K562 (cell line): ENCODE results near the gene MYO1F. TPM values are rescaled to one million over a fixed set of nuclear protein-coding genes. Genes with fewer than 3 reads are reported as not detected.

Source experiments
- ATAC-seq: fragments of 200-7000 bp; cut with Tn5 transposase; 3 replicates; pipeline ENCODE4 v1.9.1; 2020; ENCODE audit warnings: moderate library complexity
- BruUV-seq: library from RNA; stranded (reverse); fragments of 400-500 nt; replicated peaks from 2 replicates; lab custom pipeline; 2021; lab: Mats Ljungman, UMichigan
- CTCF ChIA-PET: fragments of 300-600 bp; formaldehyde crosslinking; extraction: SDS; loops from one replicate; lab custom pipeline; 2021; ENCODE audit warnings: low intra/inter-chr PET ratio; lab: Yijun Ruan, JAX
- POLR2A ChIA-PET: fragments of 300-600, 350-650 bp; sonication (Branson Sonifier 250); formaldehyde crosslinking; extraction: SDS; loops from one replicate; lab custom pipeline; 2021; ENCODE audit warnings: antibody characterized with exemption, inconsistent platforms; lab: Yijun Ruan, JAX
- DNase-seq, 4 experiments: peaks; one replicate each; pipeline versions ENCODE4 v3.0.0 to v3.0.0-alpha.2; 2011 to 2018; ENCODE audit warnings: low spot score in 3 of 4, mixed read lengths in 3 of 4; ENCODE audit errors: extremely low read depth in 1 of 4
- FAIRE-seq: peaks from 2 replicates; lab custom pipeline; 2011; peaks lifted over from hg19 to GRCh38; lab: Jason Lieb, UNC
- H2AFZ ChIP-seq: 2 replicates; pipeline ENCODE4 v1.6.0; 2011; ENCODE audit warnings: low read depth, low read length, control low read depth, inconsistent platforms
- H3K27ac ChIP-seq: fragments of 200-600 bp; 3 replicates; pipeline ENCODE4 v1.8.0; 2011; ENCODE audit warnings: low read depth, mild to moderate bottlenecking, control low read depth, inconsistent platforms, low read length, moderate library complexity, mixed read lengths; ENCODE audit errors: extremely low read depth
- H3K27me3 ChIP-seq, 2 experiments: fragments of 300-600 bp in 1 of 2; 2 replicates in 1 of 2; 3 replicates in 1 of 2; pipeline versions ENCODE4 v1.6.0 to v1.8.0; 2011; ENCODE audit warnings: inconsistent platforms in 2 of 2, low read length in 2 of 2, mild to moderate bottlenecking in 1 of 2, mixed read lengths in 1 of 2, moderate library complexity in 1 of 2; ENCODE audit not compliant: control insufficient read depth in 2 of 2, insufficient read depth in 2 of 2
- H3K36me3 ChIP-seq: fragments of 300-600 bp; 3 replicates; pipeline ENCODE4 v1.8.0; 2011; ENCODE audit warnings: mild to moderate bottlenecking, low read length, inconsistent platforms; ENCODE audit not compliant: control insufficient read depth, insufficient read depth
- H3K4me1 ChIP-seq, 2 experiments: fragments of 200-600 bp in 1 of 2; replicated peaks in 1 of 2; 2 replicates in 1 of 2; 3 replicates in 1 of 2; pipeline versions ENCODE4 v1.5.1 to v1.8.0; 2011; ENCODE audit warnings: inconsistent platforms in 2 of 2, low read length in 2 of 2, mild to moderate bottlenecking in 1 of 2, mixed read lengths in 1 of 2, moderate library complexity in 1 of 2; ENCODE audit not compliant: control insufficient read depth in 2 of 2, insufficient read depth in 2 of 2
- H3K4me2 ChIP-seq: 2 replicates; pipeline ENCODE4 v1.6.1; 2011; ENCODE audit warnings: low read length, control low read depth, inconsistent platforms, mixed read lengths; ENCODE audit not compliant: insufficient read depth
- H3K4me3 ChIP-seq: fragments of 200-600 bp; sonication (generic), shearing (Covaris generic); 2 replicates; pipeline ENCODE4 v1.5.1; 2016; ENCODE audit warnings: control low read depth, inconsistent platforms
- H3K79me2 ChIP-seq: fragments of 200-600 bp; 3 replicates; pipeline ENCODE4 v1.8.0; 2011; ENCODE audit warnings: low read length, inconsistent platforms; ENCODE audit not compliant: control insufficient read depth, insufficient read depth
- H3K9ac ChIP-seq, 2 experiments: 2 replicates each; pipeline versions ENCODE4 v1.6.0 to v1.6.1; 2011; ENCODE audit warnings: low read depth in 2 of 2, low read length in 2 of 2, control low read depth in 1 of 2, inconsistent platforms in 1 of 2, mild to moderate bottlenecking in 1 of 2, mixed read lengths in 1 of 2; ENCODE audit not compliant: insufficient read depth in 1 of 2
- H3K9me1 ChIP-seq: one replicate; pipeline ENCODE4 v1.6.0; 2011; ENCODE audit warnings: inconsistent platforms, mild to moderate bottlenecking, low read length, moderate library complexity; ENCODE audit not compliant: control insufficient read depth, insufficient read depth
- H3K9me3 ChIP-seq: replicated peaks from 2 replicates; pipeline ENCODE4 v1.5.1; 2011; ENCODE audit warnings: low read depth, low read length, inconsistent platforms; ENCODE audit not compliant: control insufficient read depth, insufficient read depth
- H4K20me1 ChIP-seq: replicated peaks from 2 replicates; pipeline ENCODE4 v1.6.1; 2011; ENCODE audit warnings: low read length, inconsistent platforms, mixed read lengths; ENCODE audit not compliant: control insufficient read depth, insufficient read depth
- CCNT2 ChIP-seq: IDR thresholded peaks from 2 replicates; pipeline ENCODE4 v1.6.1; 2011; ENCODE audit warnings: borderline replicate concordance, low read depth, mild to moderate bottlenecking, moderate library complexity, mixed read lengths, low read length; ENCODE audit not compliant: insufficient read length; ENCODE audit errors: extremely low read depth
- KLF13 ChIP-seq: fragments of 450-650 bp; IDR thresholded peaks from 2 replicates; pipeline ENCODE4 v1.6.1; 2016; ENCODE audit warnings: missing genetic modification characterization, low read depth, mild to moderate bottlenecking, missing compliant biosample characterization, moderate library complexity, borderline replicate concordance
- MYNN ChIP-seq, 2 experiments: sonication (generic); formaldehyde crosslinking in 1 of 2; IDR thresholded peaks; 2 replicates each; pipeline versions ENCODE4 v1.5.0 to v1.6.1; 2016 to 2020; ENCODE audit warnings: antibody characterized with exemption in 1 of 2, missing genetic modification reagents in 1 of 2
- PML ChIP-seq: IDR thresholded peaks from 2 replicates; pipeline ENCODE4 v1.6.1; 2012; ENCODE audit warnings: low read length, inconsistent platforms
- POLR2A ChIP-seq: fragments of 450-650 bp; conservative IDR thresholded peaks from 2 replicates; pipeline ENCODE4 v1.6.1; 2016
- POLR2G ChIP-seq: fragments of 200-400 bp; formaldehyde crosslinking; IDR thresholded peaks from 2 replicates; pipeline ENCODE4 v1.6.1; 2017; ENCODE audit warnings: low read depth, mild to moderate bottlenecking, antibody characterized with exemption, low read length, moderate library complexity
- RFX1 ChIP-seq: fragments of 450-650 bp; IDR thresholded peaks from 2 replicates; pipeline ENCODE4 v1.6.1; 2016; ENCODE audit warnings: mild to moderate bottlenecking, moderate library complexity
- SREBF1 ChIP-seq: fragments of 150-350 bp; IDR thresholded peaks from 2 replicates; pipeline ENCODE4 v1.6.1; 2014; ENCODE audit warnings: antibody characterized with exemption, low read depth, low read length, borderline replicate concordance
- SRSF3 ChIP-seq: fragments of 200-400 bp; formaldehyde crosslinking; IDR thresholded peaks from 2 replicates; pipeline ENCODE4 v1.6.1; 2016; ENCODE audit warnings: mild to moderate bottlenecking, low read length, moderate library complexity; ENCODE audit not compliant: insufficient read depth
- SUPT5H ChIP-seq: fragments of 450-650 bp; IDR thresholded peaks from 2 replicates; pipeline ENCODE4 v1.6.1; 2016
- WGBS: fragments of 100-300 bp; shearing (Covaris generic); methylation state at CpG from one replicate; pipeline ENCODE4 v1.1.6; 2016; ENCODE audit warnings: low coverage, mixed read lengths; ENCODE audit not compliant: insufficient coverage; ENCODE audit errors: missing lambda C conversion rate; 5-methylcytosine and 5-hydroxymethylcytosine counted together
- in situ Hi-C: fragments of 300-500 bp; cut with MboI; formaldehyde crosslinking; loops from 4 replicates; pipeline ENCODE4 v1.15.0; 2018; ENCODE audit warnings: inconsistent platforms, mixed read lengths
- intact Hi-C: fragments of 100-400 bp; cut with micrococcal nuclease; formaldehyde crosslinking; loops from 2 replicates; pipeline ENCODE4 v1.14.2; 2022
- polyA plus RNA-seq, 8 experiments: library from polyadenylated mRNA; depleted of rRNA in 4 of 8; stranded (reverse) in 5 of 8; unstranded in 3 of 8; fragments of >200 nt; fragmentation: Nextera tagmentation in 2 of 8; fragmentation: Illumina TruSeq in 1 of 8; extraction: Ambion mirVana in 2 of 8; extraction: Trizol in 1 of 8; gene quantifications; 2 replicates each; pipeline versions ENCODE4 v1.2.1 to v1.2.3, GENCODE V29; 2011 to 2014; ENCODE audit warnings: inconsistent platforms in 1 of 8, missing spikeins in 1 of 8
- total RNA-seq, 7 experiments: library from RNA; depleted of rRNA in 6 of 7; stranded (reverse); fragments of >200 nt in 6 of 7; fragmentation: Illumina TruSeq in 2 of 7; extraction: Trizol in 2 of 7; gene quantifications; 2 replicates each; pipeline versions ENCODE4 v1.2.1 to v1.2.3, GENCODE V29; 2011 to 2021; ENCODE audit warnings: low replicate concordance in 1 of 7

The MYO1F gene
- total and polyA plus RNA-seq, 9 of the 15 experiments (the other 6 are each of a cell fraction or from before 2014, with no cell fraction given): 0.78 to 9.4 (median 4.3) TPM

DNA sequence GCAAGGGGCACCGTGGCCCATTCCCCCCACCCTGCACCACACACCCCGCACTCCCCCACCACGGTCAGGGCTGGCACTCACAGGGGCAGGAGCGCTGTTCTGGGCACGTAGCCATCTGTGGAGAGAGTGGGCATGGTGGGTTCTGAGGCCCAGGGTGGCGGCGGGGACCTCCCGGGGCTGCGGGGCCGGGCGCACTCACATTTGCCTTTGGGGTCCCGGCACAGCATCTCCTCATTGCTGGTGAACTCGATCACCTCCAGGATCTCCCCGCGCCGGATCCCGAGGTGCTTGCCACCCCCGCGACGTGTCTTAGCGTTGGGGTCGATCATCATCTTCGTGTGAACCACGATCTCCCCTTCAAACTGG lies 86.9 kb downstream of the MYO1F start:
- intact Hi-C loops (no loop called here), in situ Hi-C loops (no loop called here)
- FAIRE-seq: no peak
- no peak; the same call in 2 of the 3 replicates for ATAC-seq
- Histone ChIP-seq H3K4me3 (no peak overlapping the region), H3K4me1 (peaks cover 0 to 20% of the 10 kb centered on the region in 2 experiments; a peak in 2 of 5 replicates), H3K36me3 (peaks cover 37% of the 10 kb centered on the region), H3K9ac (peak overlapping the region in 1 of 2 experiments; percentile 64; a peak in 2 of 4 replicates), H3K27me3 (peaks cover 0 to 6% of the 10 kb centered on the region in 2 experiments; a peak in 1 of 5 replicates), H3K79me2 (no peaks in the 10 kb centered on the region), H3K27ac (no peak overlapping the region), H3K9me3 (no peaks in the 10 kb centered on the region), H4K20me1 (0 out of 2 replicates have a peak, but pooled peaks cover 6% of the 10 kb centered on the region), H3K9me1 (no peaks in the 10 kb centered on the region), H2AFZ (no peak overlapping the region), H3K4me2 (no peak overlapping the region)
- CTCF ChIA-PET: no interaction called here
- no TSS peak for BruUV-seq
- no peak for DNase-seq
- POLR2A ChIA-PET: interaction anchor here (0.7 to 1.5 kb wide), 3 partner anchors 8 to 59 kb away, joined by 3 to 8 read pairs (median 3); no protein-coding TSS in a partner anchor
- 83% methylated on average over 16 of the region's 24 CpGs for WGBS
- TF ChIP-seq POLR2G: peak; percentile 70
- TF ChIP-seq SRSF3: no peak

DNA sequence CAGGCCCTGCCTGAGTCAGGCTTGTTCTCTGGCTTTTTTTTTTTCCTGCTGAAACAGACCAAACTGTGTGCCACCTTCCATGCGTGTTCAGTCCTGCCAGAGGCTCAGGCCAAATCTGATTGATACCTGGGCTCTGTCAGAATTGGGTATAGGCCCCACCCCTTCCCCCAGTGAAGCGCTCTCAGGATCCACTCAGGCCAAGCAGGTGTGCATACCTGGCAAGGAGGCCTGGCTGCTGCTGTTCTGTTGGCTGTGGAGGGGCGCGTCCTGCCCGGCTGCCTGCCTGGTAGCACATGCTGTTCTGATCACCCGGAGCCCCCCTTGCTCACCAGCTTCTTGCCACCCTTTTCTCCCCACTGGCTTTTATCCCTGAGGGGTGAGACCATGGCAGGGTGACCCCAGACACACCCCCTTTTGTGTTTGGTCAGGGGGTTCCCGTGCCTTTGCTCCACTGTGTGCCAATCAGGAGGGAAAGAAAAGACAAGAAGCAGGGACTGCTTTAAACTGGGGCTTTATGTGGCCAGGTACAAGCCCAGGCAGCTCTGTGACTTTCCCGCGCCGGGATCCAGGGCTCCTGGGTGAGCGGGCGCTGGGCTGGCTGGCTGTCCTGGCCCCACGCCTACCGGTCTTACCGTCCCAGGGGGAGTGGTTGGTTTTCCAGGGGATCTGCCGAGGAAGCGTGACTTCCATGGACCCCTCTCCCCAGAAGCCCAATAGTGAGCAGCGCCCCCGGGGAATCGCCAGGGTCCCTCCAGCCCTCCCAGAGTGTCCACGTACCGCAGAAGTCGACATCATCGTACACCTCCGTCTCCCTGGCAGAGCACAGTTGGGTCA lies 87.5 kb downstream of the MYO1F start:
- Histone ChIP-seq H3K79me2 (no peaks in the 10 kb centered on the region), H3K4me1 (peaks cover 0 to 20% of the 10 kb centered on the region in 2 experiments; a peak in 2 of 5 replicates), H3K9me1 (no peaks in the 10 kb centered on the region), H3K9ac (no peak overlapping the region), H3K27ac (no peak overlapping the region), H3K4me3 (no peak overlapping the region), H3K27me3 (peaks cover 0 to 6% of the 10 kb centered on the region in 2 experiments; a peak in 1 of 5 replicates), H3K9me3 (no peaks in the 10 kb centered on the region), H3K36me3 (peaks cover 43% of the 10 kb centered on the region), H2AFZ (no peak overlapping the region), H4K20me1 (0 out of 2 replicates have a peak, but pooled peaks cover 6% of the 10 kb centered on the region), H3K4me2 (no peak overlapping the region)
- intact Hi-C loops (no loop called here), in situ Hi-C loops (no loop called here)
- no peak for DNase-seq
- CTCF ChIA-PET: no interaction called here
- TF ChIP-seq SREBF1 (no peak), SUPT5H (peak; percentile 64; the same call in 1 of the 2 replicates), CCNT2 (peak; percentile 14), RFX1 (no peak), KLF13 (peak; percentile 30; the same call in 1 of the 2 replicates), POLR2A (peak; percentile 63), MYNN (IDR thresholded peaks at IDR 0.05) (peak; percentile 35; the same call in 1 of the 2 replicates), MYNN (CRISPR knock-in tag; IDR thresholded peaks at IDR 0.05) (no peak), PML (peak; percentile 23; the same call in 1 of the 2 replicates), POLR2G (peak; percentile 72)
- 80% methylated on average over 17 of the region's 25 CpGs for WGBS
- peak; percentile 26 for ATAC-seq
- BruUV-seq: no TSS peak
- FAIRE-seq: no peak
- POLR2A ChIA-PET: interaction anchor here (1.5 kb wide), 1 partner anchor 8 kb away, joined by 8 read pairs; no protein-coding TSS in a partner anchor
